ENCODE measurements around the gene RASL12. TPM values are rescaled to one million over a fixed set of nuclear protein-coding genes. Genes with fewer than 3 reads are reported as not detected.

RASL12 gene
- total and polyA plus RNA-seq, 2 of the 8 experiments (the other 6 are each of a cell fraction or from before 2014, with no cell fraction given) = 9.5 to 10.3 TPM

- TF ChIP-seq, protein P1, sequence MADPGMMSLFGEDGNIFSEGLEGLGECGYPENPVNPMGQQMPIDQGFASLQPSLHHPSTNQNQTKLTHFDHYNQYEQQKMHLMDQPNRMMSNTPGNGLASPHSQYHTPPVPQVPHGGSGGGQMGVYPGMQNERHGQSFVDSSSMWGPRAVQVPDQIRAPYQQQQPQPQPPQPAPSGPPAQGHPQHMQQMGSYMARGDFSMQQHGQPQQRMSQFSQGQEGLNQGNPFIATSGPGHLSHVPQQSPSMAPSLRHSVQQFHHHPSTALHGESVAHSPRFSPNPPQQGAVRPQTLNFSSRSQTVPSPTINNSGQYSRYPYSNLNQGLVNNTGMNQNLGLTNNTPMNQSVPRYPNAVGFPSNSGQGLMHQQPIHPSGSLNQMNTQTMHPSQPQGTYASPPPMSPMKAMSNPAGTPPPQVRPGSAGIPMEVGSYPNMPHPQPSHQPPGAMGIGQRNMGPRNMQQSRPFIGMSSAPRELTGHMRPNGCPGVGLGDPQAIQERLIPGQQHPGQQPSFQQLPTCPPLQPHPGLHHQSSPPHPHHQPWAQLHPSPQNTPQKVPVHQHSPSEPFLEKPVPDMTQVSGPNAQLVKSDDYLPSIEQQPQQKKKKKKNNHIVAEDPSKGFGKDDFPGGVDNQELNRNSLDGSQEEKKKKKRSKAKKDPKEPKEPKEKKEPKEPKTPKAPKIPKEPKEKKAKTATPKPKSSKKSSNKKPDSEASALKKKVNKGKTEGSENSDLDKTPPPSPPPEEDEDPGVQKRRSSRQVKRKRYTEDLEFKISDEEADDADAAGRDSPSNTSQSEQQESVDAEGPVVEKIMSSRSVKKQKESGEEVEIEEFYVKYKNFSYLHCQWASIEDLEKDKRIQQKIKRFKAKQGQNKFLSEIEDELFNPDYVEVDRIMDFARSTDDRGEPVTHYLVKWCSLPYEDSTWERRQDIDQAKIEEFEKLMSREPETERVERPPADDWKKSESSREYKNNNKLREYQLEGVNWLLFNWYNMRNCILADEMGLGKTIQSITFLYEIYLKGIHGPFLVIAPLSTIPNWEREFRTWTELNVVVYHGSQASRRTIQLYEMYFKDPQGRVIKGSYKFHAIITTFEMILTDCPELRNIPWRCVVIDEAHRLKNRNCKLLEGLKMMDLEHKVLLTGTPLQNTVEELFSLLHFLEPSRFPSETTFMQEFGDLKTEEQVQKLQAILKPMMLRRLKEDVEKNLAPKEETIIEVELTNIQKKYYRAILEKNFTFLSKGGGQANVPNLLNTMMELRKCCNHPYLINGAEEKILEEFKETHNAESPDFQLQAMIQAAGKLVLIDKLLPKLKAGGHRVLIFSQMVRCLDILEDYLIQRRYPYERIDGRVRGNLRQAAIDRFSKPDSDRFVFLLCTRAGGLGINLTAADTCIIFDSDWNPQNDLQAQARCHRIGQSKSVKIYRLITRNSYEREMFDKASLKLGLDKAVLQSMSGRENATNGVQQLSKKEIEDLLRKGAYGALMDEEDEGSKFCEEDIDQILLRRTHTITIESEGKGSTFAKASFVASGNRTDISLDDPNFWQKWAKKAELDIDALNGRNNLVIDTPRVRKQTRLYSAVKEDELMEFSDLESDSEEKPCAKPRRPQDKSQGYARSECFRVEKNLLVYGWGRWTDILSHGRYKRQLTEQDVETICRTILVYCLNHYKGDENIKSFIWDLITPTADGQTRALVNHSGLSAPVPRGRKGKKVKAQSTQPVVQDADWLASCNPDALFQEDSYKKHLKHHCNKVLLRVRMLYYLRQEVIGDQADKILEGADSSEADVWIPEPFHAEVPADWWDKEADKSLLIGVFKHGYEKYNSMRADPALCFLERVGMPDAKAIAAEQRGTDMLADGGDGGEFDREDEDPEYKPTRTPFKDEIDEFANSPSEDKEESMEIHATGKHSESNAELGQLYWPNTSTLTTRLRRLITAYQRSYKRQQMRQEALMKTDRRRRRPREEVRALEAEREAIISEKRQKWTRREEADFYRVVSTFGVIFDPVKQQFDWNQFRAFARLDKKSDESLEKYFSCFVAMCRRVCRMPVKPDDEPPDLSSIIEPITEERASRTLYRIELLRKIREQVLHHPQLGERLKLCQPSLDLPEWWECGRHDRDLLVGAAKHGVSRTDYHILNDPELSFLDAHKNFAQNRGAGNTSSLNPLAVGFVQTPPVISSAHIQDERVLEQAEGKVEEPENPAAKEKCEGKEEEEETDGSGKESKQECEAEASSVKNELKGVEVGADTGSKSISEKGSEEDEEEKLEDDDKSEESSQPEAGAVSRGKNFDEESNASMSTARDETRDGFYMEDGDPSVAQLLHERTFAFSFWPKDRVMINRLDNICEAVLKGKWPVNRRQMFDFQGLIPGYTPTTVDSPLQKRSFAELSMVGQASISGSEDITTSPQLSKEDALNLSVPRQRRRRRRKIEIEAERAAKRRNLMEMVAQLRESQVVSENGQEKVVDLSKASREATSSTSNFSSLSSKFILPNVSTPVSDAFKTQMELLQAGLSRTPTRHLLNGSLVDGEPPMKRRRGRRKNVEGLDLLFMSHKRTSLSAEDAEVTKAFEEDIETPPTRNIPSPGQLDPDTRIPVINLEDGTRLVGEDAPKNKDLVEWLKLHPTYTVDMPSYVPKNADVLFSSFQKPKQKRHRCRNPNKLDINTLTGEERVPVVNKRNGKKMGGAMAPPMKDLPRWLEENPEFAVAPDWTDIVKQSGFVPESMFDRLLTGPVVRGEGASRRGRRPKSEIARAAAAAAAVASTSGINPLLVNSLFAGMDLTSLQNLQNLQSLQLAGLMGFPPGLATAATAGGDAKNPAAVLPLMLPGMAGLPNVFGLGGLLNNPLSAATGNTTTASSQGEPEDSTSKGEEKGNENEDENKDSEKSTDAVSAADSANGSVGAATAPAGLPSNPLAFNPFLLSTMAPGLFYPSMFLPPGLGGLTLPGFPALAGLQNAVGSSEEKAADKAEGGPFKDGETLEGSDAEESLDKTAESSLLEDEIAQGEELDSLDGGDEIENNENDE (IDR thresholded peaks at IDR 0.05; ENCODE audit: insufficient replicate concordance, low read length) = no peak
- TF ChIP-seq SUZ12 (IDR thresholded peaks at IDR 0.05; ENCODE audit: low read length) (0 out of 2 replicates have a peak, but pooled peaks have one; percentile 24), TAF7 (optimal IDR thresholded peaks at IDR 0.05; ENCODE audit: borderline replicate concordance, low read depth, low read length) (no peak), SIRT6 (IDR thresholded peaks at IDR 0.05; ENCODE audit: low read length) (no peak), RNF2 (IDR thresholded peaks at IDR 0.05; ENCODE audit: borderline replicate concordance, low read depth, low read length, missing control alignments, poor library complexity, severe bottlenecking) (no peak), CREB1 (IDR thresholded peaks at IDR 0.05) (no peak), SIN3A (conservative IDR thresholded peaks at IDR 0.05 in 1 of 2, IDR thresholded peaks at IDR 0.05 in 1 of 2; ENCODE audit: low read depth in 1 of 2, low read length in 2 of 2) (no peak), FOSL1 (IDR thresholded peaks at IDR 0.05; ENCODE audit: insufficient read depth, low read depth, low read length) (no peak), BACH1 (IDR thresholded peaks at IDR 0.05; ENCODE audit: low read length) (no peak)
These were observed 34.3 kb upstream of the RASL12 start (continued) for GRCh38 chr15:65101891-65102708.
